Measurements from ENCODE around the gene VGLL4.

The VGLL4 gene

DNA sequence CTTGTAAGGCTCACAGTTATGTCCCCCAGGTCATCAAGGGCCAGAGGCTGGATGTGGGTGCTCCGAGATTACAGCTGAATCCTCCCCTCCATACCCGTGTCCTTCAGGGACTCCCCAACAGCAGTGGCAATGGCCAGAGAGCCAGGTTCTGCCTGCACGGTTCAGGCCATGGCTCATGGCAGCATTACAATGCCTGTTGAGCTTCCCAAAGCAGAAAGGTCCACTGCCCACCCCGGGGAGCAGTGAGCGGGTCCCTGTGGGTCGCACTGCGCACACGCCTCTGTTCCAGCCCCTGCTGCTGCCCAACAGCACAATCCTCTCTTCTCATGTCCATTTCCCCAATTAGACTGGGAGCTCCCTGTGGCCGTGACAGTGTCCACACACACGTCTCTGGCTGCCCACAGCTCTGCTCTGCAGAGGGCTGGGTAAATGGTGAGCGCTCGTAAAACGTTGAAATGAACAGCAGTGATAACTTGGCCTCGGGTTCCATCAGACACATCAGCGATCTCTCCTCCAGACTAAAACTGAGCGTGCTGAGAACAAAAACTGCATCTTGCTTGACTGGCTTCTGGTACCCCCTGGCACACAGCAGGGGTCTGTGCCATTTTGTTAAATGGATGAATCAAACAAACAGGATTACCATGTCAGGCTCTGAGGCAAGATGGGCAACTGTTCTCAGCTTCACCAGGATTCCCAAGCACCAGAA is 80.4 kb downstream of the VGLL4 start:
- no peak for DNase-seq

DNA sequence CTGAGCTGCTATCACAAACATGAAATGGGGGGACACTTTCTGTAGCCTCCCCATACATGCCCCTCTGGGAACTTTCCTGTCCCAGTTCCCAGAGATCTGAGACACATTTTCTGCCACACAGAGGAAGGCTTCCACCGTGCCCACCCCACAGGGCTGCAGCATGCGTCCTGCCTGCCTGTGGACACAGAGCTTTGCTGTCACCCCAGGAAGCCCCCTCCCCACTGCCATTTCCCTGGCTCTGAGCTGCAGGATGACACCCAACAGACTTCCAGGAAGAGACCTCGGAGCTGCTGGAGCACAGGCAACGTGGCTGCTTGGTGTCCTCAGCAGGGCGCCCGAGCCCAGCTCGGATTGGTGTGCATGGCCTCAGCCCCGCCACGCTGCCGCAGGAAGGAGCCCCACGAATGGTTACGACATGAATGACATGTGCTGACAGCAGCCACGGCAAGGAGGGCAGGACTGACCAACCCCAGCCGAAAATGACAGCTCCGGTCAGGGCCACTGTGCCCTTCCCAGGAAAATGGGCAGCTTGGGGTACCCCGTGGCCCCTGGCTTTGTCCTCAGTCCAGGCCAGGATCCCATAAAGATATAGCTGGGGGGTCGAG is 81.3 kb downstream of the VGLL4 start:
- no peak for DNase-seq

DNA sequence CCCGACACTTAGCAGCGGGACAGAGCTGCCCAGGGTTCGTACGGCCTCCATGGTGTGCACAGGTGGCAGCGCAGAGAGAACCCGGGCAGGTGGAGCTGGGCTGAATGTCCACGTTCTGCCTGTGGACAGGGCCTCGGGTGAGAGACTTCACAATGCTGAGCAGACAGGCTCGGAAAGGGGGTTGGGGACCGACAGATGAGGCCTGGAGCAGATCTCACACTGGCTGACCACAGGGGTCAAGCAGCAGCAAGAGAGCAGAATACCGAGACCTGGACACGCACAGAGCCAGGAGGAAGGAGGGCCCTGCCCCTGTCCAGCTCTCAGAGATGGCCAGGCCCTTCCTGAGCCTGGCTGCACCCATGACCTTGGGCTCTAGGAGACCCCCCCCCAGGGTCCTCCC is 83.0 kb downstream of the VGLL4 start:
- no peak for DNase-seq

DNA sequence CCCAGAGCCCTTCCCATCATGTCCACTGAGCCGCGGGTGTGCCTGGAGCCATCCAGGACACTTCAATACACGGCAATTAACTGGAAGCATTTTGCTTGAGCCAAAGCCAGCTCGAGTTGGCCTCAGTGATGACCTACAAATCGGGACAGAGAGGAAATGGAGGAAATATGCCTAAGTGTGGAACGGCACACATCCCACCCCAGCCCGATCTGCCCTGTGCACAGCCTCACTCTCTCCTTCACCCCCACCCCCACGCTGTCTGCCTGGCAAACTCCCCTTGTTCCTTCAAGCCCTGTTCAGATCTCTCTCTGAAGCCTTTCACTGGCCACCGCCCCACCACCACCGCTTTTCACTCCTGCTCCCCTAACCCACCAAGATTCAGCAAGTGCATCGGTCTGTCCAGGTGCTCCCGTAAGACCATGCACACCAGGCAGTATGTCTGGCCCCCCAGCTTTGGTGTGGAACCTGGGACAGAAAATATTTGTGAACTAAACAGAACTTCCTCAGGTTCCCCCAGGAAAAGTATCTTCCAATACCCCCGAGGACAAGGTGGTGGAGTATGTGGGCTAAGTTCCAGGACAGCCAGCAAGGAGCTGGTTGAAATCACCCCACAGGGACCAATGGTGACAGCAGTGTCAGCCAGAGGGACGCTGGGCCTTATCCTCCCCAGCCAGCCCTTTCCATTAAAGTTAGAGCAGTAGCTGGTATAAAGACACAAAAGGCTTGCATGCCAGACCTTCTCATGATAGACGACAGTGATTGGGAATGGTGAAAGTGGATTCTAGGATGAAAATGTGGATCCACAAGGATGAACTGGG is 83.7 kb downstream of the VGLL4 start:
- DNase-seq: no peak

DNA sequence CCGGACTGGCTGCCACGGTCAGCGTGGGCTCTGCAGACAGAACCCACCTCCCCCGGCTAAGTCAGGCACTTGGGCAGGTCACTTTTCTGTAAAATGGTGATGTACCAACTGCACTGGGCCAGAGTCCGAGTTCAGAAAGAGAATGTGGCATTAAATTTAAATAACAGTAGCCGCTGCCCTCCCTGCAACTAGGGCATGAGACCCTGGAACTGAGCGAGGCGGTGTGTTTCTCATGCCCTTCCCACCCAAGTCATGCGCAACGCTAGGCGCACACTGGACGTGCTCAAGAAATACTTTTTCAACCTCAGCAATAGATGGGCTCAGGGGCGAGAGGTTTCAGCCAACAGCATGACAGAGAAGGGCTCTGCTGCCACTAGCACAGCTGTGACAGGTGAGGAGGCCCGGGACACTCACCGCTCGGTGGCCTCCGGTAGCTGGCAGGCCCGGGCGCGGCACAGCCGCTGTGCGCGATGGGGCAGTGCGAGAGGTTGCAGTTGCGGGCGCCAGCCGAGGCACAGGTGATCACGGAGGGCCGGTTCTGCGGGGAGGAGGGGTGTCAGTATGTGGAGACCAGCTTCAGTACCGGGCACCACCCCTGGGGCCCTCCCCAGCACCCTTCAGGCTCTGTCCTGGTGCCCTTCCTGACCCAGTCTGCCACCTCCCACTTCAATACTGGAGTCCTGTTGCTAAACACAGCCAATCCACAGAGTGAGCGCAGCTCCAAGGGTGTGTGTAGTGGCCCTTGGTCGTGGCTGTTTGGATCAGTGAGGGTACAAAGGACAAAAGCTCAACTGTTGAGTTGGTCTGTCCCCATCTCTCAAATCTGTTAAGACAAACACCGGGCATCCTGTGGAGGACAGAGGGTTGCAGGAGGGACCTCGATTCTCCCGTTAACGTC is 84.5 kb downstream of the VGLL4 start:
- no peak for DNase-seq

DNA sequence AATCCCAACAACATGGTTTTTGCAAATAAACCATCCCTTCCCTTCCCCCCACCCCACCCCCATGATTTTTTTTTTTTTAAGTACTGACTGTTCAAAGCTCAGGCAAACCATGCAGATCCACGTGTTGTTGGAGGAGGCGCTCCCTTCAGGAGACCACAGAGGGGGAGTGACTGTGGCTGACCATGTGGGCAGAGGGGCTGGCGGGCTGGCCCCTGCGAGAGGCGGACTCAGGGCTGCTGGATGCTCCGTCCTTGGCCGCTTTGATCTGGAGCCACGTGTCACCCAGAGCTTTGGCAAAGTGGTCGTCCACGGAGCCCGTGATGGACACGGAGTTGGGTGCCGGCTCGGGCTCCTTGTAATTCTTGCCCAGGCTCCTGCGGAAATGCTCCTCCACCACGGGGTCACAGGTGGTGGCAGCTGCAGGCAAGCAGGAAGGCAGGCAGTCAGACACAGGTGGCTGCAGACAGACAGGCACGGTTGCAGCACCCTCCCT is 85.3 kb downstream of the VGLL4 start:
- no peak for DNase-seq

DNA sequence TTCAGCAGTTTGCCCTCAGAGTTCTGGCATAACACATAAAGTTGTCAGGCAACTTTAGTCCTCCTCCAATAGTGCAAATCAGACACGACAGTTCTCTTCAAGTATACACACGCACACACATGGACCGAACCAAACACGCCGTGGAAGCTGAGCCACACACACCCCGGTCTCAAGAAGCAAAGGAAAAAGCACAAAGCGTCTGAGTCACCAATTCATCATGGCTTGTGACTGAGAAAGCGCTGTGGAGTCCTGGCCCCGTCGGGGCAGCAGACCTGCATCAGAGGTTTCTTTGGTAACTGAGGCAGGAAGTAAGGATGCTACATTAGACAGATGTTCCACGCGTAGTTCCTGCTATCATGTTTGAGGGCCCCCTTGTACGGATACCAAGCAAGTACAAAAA is 85.7 kb downstream of the VGLL4 start:
- DNase-seq: no peak

DNA sequence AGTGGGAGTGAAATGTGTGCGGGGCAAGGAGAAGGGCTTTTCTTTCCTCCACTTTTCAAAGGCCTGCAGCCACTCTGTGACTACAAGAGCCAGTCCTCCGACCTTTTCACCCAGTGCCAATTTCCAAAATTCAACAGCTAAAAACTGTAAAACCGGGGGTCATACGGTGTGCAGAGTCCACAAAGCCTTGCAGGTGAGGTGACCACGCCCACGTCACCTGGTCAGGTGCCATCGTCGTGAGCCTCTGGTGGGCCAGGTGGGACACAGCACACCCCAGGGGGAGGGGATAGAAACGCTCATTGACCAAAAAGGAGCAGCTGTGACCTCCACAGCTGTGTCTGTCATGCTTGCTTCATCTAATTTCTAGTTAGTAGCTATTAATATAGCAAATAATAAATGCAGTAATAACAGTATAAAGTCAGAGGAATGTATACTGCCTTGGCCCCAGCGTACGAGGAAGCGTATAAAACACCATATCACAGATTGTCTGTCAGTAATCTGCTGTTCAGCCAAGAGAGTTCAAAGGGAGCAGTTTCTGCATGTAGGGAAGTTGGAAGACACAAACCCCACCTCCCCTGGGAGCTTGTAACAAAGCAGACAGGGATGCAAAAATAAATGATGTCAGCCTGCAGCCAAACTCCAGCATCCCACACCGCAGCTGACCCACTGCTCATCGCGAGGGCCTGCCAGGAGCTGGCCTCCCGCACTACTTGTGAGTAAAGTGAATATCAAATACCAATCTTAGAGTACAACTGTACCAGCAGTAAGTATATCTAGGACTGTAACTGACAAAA is 86.7 kb downstream of the VGLL4 start:
- DNase-seq: no peak

DNA sequence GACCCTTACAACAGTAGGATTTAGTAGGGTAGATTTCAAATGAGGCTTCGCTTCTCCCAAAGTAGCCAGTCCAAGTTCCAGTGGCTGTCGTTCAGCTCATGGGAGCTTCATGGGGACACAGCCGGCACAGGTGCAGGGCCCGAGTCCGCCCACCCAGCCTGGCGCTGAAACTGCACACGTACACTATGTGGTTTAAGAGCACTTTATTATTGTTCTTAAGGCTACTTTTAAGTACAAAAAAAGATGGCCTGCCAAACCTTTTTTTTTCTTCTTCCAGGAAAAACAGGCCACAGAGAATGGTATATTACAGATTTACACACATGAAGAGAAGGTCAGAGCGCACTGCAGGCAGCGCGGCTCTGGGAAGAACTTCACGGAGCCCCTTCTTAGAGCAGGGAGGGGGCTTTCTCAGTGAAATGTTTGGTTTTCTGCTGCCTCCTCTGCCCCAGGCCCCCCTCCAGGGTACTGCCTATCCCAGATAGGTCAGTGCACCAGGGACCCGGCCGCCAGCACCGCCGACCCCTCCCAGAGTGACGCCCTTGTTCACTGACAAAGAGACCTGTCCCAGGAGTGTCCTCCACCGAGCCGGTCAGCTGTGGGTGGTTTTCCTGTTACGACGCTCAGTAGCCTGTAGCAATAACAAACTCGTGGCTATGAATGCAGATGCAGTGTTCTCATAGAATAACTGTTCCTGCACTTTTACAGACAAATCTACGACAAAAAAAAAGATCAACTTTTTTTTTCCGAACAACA is 87.7 kb downstream of the VGLL4 start:
- no peak for DNase-seq

DNA sequence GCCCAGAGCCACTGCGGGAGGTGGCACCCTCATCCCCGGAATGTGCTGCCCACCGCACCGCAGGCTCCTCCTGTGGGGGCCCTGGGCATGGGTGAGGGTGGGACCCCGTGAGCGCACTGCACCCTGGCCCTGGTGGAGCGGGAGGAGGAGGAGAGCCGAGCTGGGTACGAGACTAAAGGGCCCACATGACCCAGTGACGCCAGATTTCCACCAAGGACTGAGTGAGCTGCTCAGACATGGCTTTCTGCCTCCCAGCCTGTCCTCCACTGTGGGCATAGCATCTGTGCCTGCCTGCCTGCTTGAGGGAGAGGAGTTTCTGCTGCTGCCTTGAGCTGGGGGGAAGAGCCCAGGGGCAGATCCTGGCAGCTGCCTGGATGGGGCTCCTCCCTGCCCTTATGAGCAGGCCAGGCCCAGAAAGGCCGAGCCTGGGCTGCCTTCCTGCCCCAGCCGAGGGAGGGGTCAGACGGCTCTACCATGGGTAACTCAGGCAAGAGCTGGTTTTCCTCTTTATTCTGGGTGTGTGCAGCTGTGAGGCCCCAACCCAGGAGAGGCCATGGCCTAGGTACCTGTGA is 88.4 kb downstream of the VGLL4 start:
- no peak for DNase-seq

DNA sequence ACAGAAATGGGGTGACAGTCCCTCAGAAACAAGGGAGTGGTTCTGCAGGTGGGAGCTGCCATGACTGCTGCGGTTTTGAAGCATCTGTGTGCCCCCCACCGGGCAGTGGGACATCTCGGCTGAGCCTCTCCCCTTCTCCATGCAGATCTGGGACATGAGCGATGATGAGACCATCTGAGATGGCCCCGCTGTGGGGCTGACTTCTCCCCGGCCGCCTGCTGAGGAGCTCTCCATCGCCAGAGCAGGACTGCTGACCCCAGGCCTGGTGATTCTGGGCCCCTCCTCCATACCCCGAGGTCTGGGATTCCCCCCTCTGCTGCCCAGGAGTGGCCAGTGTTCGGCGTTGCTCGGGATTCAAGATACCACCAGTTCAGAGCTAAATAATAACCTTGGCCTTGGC is 89.0 kb downstream of the VGLL4 start:
- DNase-seq: no peak

DNA sequence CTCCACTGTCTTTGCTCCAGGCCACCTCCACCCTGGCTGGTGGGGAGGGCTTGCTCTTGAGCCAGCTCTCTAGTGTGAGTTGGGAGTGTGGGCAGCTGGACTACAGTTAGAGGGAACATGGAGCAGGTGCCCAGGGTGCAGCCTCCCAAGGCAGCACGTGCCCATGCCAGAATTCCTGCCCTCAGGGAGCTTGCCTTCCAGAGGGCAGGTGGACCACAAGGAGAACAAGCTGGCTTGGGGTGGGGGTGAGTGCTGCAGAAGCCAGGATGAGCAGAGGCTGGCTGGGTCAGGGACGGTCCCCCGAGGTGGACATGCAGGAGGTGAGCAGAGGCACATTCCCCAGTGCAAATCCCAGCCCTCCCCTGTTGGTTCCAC is 89.5 kb downstream of the VGLL4 start:
- DNase-seq: no peak

DNA sequence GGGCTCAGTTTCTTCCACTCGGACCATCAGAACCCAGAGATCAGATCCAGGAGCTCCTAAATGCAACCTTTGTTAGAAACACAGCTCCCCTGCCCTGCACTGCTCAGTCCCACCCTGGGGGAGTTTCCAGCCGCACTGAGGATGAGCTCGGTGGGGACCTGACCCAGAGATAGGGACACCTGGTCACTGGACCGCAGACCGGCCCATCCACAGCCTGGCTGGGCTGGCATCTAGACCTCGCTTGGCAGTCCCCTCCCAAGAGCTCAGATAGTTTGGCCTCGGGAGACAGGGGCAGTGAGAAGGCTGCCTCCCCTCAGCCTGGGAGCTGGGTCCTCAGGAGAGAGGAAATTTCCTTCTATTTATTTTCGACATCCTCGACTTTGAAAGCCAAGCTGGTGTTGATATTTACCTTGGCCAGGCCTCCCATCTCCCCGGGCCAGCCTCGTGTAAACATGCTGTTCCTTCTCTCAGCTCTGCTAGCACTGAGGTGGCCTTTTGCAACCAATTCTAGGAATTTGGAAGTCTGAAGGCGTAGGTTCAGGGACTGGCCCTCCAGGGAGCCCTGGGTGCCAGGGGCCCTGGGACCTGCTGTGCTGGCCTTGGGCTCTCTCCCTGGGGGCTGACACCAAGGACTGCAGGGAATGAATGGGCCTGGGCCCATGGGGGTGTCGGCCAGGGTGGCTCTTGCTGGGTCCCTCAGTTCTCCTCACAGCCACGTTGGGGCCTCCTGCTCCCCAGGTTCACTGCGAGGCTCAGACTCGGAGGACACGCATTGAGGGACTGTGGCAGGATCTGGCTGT is 90.1 kb downstream of the VGLL4 start:
- no peak for DNase-seq

DNA sequence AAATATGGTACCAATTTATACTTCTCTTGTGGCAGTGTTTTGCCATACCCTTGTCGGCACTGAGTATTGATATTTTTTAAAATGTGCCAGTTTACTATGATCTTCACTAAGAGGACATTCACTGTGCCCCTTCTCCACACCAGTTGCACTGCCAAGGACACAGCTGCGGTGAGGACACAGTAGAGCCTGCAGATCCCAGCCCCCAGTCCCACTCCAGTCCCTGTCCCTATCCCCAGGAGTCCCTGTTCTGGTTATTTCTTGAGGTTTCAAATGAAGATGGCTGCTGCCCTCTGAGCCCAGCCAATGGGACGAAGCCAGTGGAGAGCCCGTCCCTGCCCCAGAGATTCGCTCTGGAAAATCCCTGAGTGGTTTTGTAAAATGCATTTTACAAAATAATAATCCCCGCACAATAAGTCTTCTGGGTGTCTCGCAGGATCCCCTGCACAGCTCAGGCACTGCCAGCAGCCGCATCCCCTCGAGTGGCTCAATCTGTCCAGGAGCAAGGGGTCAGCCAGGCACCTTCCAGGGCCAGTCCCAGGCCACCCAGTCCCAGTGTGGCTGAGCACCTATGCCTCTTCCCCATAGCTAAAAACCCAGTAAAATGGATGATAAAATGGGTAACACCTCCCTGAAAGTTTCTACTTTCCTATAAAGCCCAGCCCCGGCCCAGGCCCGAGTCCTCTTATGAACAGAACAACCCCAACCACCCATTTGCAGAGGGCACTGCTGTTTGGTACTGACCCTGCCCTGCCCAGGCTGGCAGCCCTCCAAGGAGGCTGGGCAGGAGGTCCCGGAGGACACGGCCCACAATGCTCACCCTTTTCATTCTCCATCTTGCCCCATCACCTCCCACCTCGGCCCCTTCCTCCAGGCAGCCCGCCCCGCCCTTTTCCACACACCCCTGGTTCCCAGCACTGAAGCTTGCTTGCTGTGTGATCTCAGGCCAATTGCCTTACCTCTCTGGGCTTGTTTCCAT is 91.1 kb downstream of the VGLL4 start:
- no peak for DNase-seq

DNA sequence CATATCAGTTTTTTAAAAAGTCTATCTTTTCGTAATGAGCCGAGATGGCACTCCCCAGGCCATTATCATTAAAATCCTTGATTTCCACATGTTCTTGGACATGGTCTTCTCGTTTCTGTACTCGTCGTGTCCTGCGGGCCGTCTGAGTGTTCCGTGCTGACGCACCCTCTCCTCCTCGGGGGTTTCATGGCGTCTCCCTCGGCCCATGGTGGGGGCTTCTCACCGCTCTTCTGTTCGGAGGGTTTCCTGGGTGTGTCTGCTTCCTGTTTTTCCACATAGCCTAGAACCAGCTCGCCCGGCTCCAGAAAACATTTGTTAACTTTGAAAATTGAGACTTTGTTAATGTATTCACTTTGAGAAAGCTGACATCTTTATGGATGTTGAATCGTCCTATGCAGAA is 92.7 kb downstream of the VGLL4 start:
- no peak for DNase-seq

DNA sequence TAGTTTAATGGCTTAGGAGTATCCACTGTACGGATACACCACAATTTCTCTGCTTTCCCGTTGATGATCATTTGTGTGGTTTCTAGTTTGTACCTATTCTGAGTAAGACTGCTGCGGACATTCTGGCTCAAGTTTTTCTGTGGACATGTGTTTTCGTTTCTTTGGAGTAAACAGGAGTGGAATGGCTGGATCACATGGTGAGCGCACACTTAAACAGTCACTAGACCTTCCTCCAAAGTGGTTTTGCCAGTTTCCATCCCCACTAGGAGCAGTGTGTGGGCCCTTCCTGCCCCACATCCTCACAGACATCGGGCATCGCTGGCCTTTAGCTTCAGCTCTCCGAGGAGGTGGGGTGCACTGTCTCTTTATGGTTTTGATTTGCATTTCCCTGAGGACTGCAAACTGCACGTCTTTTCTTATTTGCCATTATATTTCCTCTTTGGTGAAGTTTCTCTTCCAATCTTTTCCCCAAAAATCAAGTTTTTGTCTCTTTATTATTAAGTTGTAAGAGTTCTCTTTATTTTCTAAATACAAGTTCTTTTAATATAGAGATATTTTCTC is 94.1 kb downstream of the VGLL4 start:
- no peak for DNase-seq

DNA sequence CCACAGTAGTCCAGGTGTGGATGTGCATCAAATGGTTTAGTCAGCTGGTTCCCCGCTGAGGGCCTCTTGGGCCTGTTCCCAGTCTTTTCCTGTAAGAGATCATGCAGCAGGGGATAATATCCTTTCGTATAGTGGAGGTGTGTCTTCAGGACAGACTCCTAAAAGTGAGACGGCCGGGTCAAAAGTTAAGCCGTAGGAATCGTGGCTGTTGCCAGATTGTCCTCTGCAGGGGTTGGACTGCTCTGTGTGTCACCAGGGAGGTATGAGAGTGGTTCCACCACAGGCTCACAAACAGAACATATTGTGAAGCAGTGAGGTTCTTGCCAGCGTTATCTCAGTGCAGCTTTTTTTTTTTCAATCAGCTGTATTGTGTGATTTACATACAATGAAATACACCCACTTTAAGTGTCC is 95.0 kb downstream of the VGLL4 start:
- no peak for DNase-seq

DNA sequence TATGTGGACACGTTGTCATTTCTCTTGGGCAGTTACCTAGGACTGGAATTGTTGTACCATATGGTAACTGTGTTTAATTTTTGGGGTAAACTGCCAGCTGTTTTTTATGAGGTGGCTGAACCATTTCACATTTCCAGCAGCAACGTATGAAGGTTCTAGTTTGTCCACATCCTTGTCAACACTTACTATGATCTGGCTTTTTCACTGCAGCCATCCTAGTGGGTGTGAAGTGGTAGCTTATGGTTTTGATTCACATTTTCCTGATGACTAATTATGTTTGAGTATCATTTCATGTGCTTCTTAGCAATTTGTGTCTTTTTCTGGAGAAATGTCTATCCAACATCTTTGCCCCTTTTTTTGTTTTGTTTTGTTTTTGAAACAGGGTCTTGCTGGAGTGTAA is 96.2 kb downstream of the VGLL4 start:
- DNase-seq: no peak
